ENCODE measurements around the gene TTYH1. TPM values are rescaled to one million over a fixed set of nuclear protein-coding genes. Genes with fewer than 3 reads are reported as not detected.

TTYH1 gene
- total and polyA plus RNA-seq, 9 of the 15 experiments (the other 6 are each of a cell fraction or from before 2014, with no cell fraction given): 0.08 TPM; not detected in 8

DNA sequence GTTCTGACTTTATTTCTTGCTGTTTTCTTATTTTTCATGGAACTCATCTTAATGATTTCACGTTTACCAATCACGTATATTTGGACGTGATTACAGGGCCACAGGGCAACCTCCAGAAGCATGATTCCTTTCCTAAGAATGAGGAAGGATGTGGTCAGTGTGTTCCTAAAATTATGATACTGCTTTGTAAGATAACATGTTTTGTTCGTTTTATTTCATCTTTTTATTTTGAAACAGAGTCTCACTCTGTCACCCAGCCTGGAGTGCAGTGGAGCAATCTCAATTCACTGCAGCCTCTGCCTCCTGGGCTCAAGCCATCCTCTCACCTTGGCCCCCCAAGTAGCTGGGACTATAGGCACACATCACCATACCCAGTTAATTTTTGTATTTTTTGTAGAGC is 25.7 kb upstream of the TTYH1 start:
- ATAC-seq (no peak), DNase-seq (ENCODE audit: extremely low read depth in 1 of 4, low spot score in 3 of 4) (no peak), FAIRE-seq (no peak)
- no peaks in the 10 kb centered on the region for H3K36me3 ChIP-seq (ENCODE audit: control insufficient read depth, insufficient read depth, low read length)
- no peaks in the 10 kb centered on the region for H3K9me1 ChIP-seq (ENCODE audit: control insufficient read depth, insufficient read depth, low read length)
- ChIA-PET CTCF (ENCODE audit: low intra/inter-chr PET ratio) (no interaction called here), POLR2A (no interaction called here)
- H3K27me3 ChIP-seq (ENCODE audit: control insufficient read depth in 2 of 2, insufficient read depth in 2 of 2, low read length in 2 of 2): peaks cover 31 to 36% of the 10 kb centered on the region in 2 experiments
- TF ChIP-seq TOE1 (IDR thresholded peaks at IDR 0.05; ENCODE audit: borderline replicate concordance) (no peak), TOE1 (CRISPR knock-in tag; IDR thresholded peaks at IDR 0.05; ENCODE audit: borderline replicate concordance, low read depth) (no peak), TEAD4 (IDR thresholded peaks at IDR 0.05; ENCODE audit: low read length) (peak; percentile 42; the same call in 1 of the 2 replicates), TEAD4 (CRISPR knock-in tag; IDR thresholded peaks at IDR 0.05; ENCODE audit: borderline replicate concordance) (no peak), RNF2 (IDR thresholded peaks at IDR 0.05) (peak; percentile 47; the same call in 1 of the 2 replicates)
- H3K4me1 ChIP-seq (replicated peaks in 1 of 2; ENCODE audit: control insufficient read depth in 2 of 2, insufficient read depth in 2 of 2, low read length in 2 of 2): no peaks in the 10 kb centered on the region
- WGBS (ENCODE audit: insufficient coverage, low coverage, missing lambda C conversion rate): 0% methylated on average over 4 of the region's 4 CpGs
- H4K20me1 ChIP-seq (replicated peaks; ENCODE audit: control insufficient read depth, insufficient read depth, low read length): no peaks in the 10 kb centered on the region
- no peaks in the 10 kb centered on the region; the same call in 1 of the 2 replicates for H3K9me3 ChIP-seq (replicated peaks; ENCODE audit: control insufficient read depth, insufficient read depth, low read depth, low read length)
- no peak overlapping the region for H2AFZ ChIP-seq (ENCODE audit: low read depth, low read length)
- in situ Hi-C loops (cut with MboI): no loop called here
- BruUV-seq (replicated peaks): no TSS peak
- H3K27ac ChIP-seq (ENCODE audit: extremely low read depth, low read depth, low read length): no peak overlapping the region
- H3K79me2 ChIP-seq (ENCODE audit: control insufficient read depth, insufficient read depth, low read length): no peaks in the 10 kb centered on the region
- no peak overlapping the region for H3K4me2 ChIP-seq (ENCODE audit: insufficient read depth, low read length)
- no peak overlapping the region for H3K9ac ChIP-seq (ENCODE audit: insufficient read depth in 1 of 2, low read depth in 2 of 2, low read length in 2 of 2)
- no peak overlapping the region for H3K4me3 ChIP-seq
- intact Hi-C loops (cut with micrococcal nuclease): no loop called here

GRCh38 chr19:54390942-54391577 is 24.2 kb upstream of the TTYH1 start:
- H3K9ac ChIP-seq (ENCODE audit: insufficient read depth in 1 of 2, low read depth in 2 of 2, low read length in 2 of 2): no peak overlapping the region
- no peak overlapping the region for H2AFZ ChIP-seq (ENCODE audit: low read depth, low read length)
- peaks cover 23 to 31% of the 10 kb centered on the region in 2 experiments for H3K27me3 ChIP-seq (ENCODE audit: control insufficient read depth in 2 of 2, insufficient read depth in 2 of 2, low read length in 2 of 2)
- H3K9me3 ChIP-seq (replicated peaks; ENCODE audit: control insufficient read depth, insufficient read depth, low read depth, low read length): no peaks in the 10 kb centered on the region; the same call in 1 of the 2 replicates
- POLR2A ChIA-PET: interaction anchor here (0.6 to 0.7 kb wide), 2 partner anchors 30 to 247 kb away, joined by 3 read pairs; no protein-coding TSS in a partner anchor
- H3K27ac ChIP-seq (ENCODE audit: extremely low read depth, low read depth, low read length): no peak overlapping the region
- no peaks in the 10 kb centered on the region for H4K20me1 ChIP-seq (replicated peaks; ENCODE audit: control insufficient read depth, insufficient read depth, low read length)
- FAIRE-seq (peak; percentile 88), DNase-seq (ENCODE audit: extremely low read depth in 1 of 4, low spot score in 3 of 4) (peak; percentile 41 to 71 (median 50)), ATAC-seq (peak; percentile 61; the same call in 2 of the 3 replicates)
- no peak overlapping the region for H3K4me3 ChIP-seq
- H3K4me2 ChIP-seq (ENCODE audit: insufficient read depth, low read length): no peak overlapping the region
- H3K36me3 ChIP-seq (ENCODE audit: control insufficient read depth, insufficient read depth, low read length): no peaks in the 10 kb centered on the region
- BruUV-seq (replicated peaks): no TSS peak
- no peaks in the 10 kb centered on the region for H3K9me1 ChIP-seq (ENCODE audit: control insufficient read depth, insufficient read depth, low read length)
- 12% methylated on average over 7 of the region's 7 CpGs for WGBS (ENCODE audit: insufficient coverage, low coverage, missing lambda C conversion rate)
- intact Hi-C loops (cut with micrococcal nuclease) (loop anchor here (2.0 kb wide), 1 partner anchor 66 kb away; no protein-coding TSS in a partner anchor), in situ Hi-C loops (cut with MboI) (no loop called here)
- H3K79me2 ChIP-seq (ENCODE audit: control insufficient read depth, insufficient read depth, low read length): no peaks in the 10 kb centered on the region
- CTCF ChIA-PET (ENCODE audit: low intra/inter-chr PET ratio): interaction anchor here (1.3 kb wide), 1 partner anchor 66 kb away, joined by 7 read pairs; no protein-coding TSS in a partner anchor
- H3K4me1 ChIP-seq (replicated peaks in 1 of 2; ENCODE audit: control insufficient read depth in 2 of 2, insufficient read depth in 2 of 2, low read length in 2 of 2): no peaks in the 10 kb centered on the region
- TF ChIP-seq RBFOX2 (IDR thresholded peaks at IDR 0.05; ENCODE audit: low read depth, low read length): no peak
- TF ChIP-seq BDP1 (IDR thresholded peaks at IDR 0.05; ENCODE audit: insufficient read depth, insufficient read length): no peak
- TF ChIP-seq KAT7 (CRISPR knock-in tag; IDR thresholded peaks at IDR 0.05; ENCODE audit: borderline replicate concordance): no peak
- peak; percentile 43; the same call in 1 of the 2 replicates for TF ChIP-seq DEAF1 (CRISPR knock-in tag; IDR thresholded peaks at IDR 0.05)
- TF ChIP-seq RAD21 (CRISPR knock-in tag; conservative IDR thresholded peaks at IDR 0.05 in 1 of 2, IDR thresholded peaks at IDR 0.05 in 1 of 2): peak; percentile 78 to 82
- no peak for TF ChIP-seq CBFA2T3 (IDR thresholded peaks at IDR 0.05)
- TF ChIP-seq PTTG1 (tag; IDR thresholded peaks at IDR 0.05; ENCODE audit: low read depth): no peak
- no peak for TF ChIP-seq FOXP1 (CRISPR knock-in tag; IDR thresholded peaks at IDR 0.05)
- TF ChIP-seq CBX1 (IDR thresholded peaks at IDR 0.05; ENCODE audit: low read depth): no peak
- TF ChIP-seq SRF (CRISPR knock-in tag; IDR thresholded peaks at IDR 0.05): no peak

Measured in K562 (cell line).